SJCRH30 (cell line): ENCODE data around the gene KDM6A. TPM values are rescaled to one million over a fixed set of nuclear protein-coding genes. Genes with fewer than 3 reads are reported as not detected.
"Not testable (repeated sequence)": the region's sequence is repeated elsewhere in the genome, so short reads cannot be mapped to it uniquely, and the experiment has no call there.

ENCODE experiments used
- DNase-seq, 2 experiments: peaks; one replicate each; pipeline ENCODE4 v3.0.0-alpha.2; 2015 to 2020
- H3K27ac ChIP-seq: fragments of 250-450 bp; sonication (Bioruptor Pico); 2 replicates; pipeline ENCODE4 v1.5.1; 2020; ENCODE audit warnings: mild to moderate bottlenecking, moderate library complexity
- H3K27me3 ChIP-seq: fragments of 250-450 bp; sonication (Bioruptor Pico); 2 replicates; pipeline ENCODE4 v1.5.1; 2020; ENCODE audit warnings: mild to moderate bottlenecking, moderate library complexity
- H3K36me3 ChIP-seq: fragments of 250-450 bp; sonication (Bioruptor Pico); 2 replicates; pipeline ENCODE4 v1.5.1; 2020; ENCODE audit warnings: mild to moderate bottlenecking, moderate library complexity
- H3K4me1 ChIP-seq: fragments of 250-450 bp; sonication (Bioruptor Pico); 2 replicates; pipeline ENCODE4 v1.5.1; 2020; ENCODE audit warnings: mild to moderate bottlenecking, moderate library complexity
- H3K4me3 ChIP-seq: fragments of 250-450 bp; sonication (Bioruptor Pico); 2 replicates; pipeline ENCODE4 v1.5.1; 2020; ENCODE audit warnings: mild to moderate bottlenecking, moderate library complexity
- H3K9me3 ChIP-seq: fragments of 250-450 bp; sonication (Bioruptor Pico); replicated peaks from 2 replicates; pipeline ENCODE4 v1.5.1; 2020; ENCODE audit warnings: mild to moderate bottlenecking, moderate library complexity
- total RNA-seq: library from RNA; depleted of rRNA; stranded (reverse); fragments of >200 nt; shearing (Covaris generic); gene quantifications from 2 replicates; pipeline ENCODE4 v1.2.3, GENCODE V29; 2014

KDM6A gene
- total RNA-seq, 1 experiment from 2014 or later: 21.5 TPM

DNA sequence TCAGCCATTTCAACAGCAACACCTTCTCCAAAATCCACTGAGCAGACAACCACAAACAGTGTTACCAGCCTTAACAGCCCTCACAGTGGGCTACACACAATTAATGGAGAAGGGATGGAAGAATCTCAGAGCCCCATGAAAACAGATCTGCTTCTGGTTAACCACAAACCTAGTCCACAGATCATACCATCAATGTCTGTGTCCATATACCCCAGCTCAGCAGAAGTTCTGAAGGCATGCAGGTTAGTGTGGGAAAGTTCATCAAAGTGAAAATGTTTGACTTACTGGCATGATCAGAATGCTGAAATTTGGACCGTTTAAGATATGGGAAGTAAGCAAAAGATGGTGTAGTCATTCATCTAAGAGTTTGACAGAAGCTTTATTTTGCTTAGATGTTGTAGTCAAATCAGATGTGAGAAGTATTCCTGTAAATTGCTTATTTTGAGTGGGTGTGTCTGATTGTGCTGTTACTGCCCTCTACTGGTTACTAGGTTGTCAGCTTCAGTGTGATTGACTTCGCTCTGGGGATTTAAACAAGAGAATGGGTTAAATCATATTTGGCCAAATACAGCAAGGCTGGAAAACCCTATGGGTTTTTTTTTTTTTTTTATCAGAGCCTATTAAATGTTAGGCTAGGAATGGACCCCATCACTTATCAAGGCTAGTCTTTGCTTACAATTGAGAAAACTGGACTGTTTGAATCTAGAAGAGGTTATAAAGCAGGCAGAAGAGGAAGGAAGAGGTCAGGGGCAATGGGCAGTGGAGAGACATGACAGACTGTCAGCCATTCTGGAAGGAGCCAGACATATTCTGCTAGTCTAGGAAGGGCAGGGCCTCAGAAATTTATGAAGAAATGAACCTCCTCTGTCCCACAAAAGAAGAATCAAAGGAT is 197.4 kb downstream of the KDM6A start:
- no peak overlapping the region for H3K27ac ChIP-seq
- 0 out of 2 replicates have a peak, but pooled peaks cover 3% of the 10 kb centered on the region for H3K36me3 ChIP-seq
- H3K9me3 ChIP-seq: no peaks in the 10 kb centered on the region
- no peak overlapping the region for H3K4me3 ChIP-seq
- peak in 1 of 2 experiments; percentile 40 for DNase-seq
- no peaks in the 10 kb centered on the region for H3K27me3 ChIP-seq
- no peaks in the 10 kb centered on the region for H3K4me1 ChIP-seq

DNA sequence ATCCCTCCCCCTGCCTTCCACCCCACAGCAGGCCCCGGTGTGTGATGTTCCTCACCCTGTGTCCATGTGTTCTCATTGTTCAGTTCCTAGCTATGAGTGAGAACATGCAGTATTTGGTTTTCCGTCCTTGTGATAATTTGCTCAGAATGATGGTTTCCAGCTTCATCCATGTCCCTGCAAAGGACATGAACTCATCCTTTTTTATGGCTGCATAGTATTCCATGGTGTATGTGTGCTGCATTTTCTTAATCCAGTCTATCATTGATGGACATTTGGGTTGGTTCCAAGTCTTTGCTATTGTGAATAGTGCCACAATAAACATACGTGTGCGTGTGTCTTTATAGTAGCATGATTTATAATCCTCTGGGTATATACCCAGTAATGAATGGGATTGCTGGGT is 200.0 kb downstream of the KDM6A start:
- not testable (repeated sequence) for H3K4me3 ChIP-seq, H3K27ac ChIP-seq, H3K4me1 ChIP-seq, H3K36me3 ChIP-seq, H3K9me3 ChIP-seq, H3K27me3 ChIP-seq, DNase-seq

DNA sequence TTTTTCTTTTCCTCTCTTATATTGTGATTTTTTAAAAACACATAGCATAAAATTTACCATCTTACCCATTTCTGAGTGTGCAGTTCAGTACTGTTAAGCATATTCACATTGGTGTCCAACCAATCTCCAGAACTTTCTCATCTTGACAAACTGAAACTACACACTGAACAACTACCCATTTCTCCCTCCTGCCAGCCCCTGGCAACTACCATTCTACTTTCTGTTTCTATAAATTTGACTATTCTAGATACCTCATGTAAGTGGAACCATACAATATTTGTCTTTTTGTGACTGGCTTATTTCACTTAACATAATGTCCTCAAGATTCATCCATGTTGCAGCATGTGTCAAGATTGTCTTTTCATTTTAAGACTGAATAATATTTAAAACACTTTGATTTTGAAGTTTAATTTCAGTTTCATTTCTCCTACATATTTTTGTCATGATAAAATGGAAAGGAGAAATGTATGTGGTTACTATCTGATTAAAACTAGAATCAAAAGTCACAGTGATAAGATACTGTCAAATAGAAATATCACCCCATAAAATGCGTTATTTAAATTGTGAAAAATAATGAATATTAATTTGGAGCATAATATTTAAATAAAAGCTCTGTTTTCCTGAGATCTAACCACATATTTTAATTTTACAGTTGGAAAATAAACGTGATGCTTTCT is 204.9 kb downstream of the KDM6A start:
- Histone ChIP-seq H3K27ac (no peak overlapping the region), H3K9me3 (no peaks in the 10 kb centered on the region), H3K4me3 (no peak overlapping the region), H3K36me3 (no peaks in the 10 kb centered on the region), H3K4me1 (no peaks in the 10 kb centered on the region), H3K27me3 (no peaks in the 10 kb centered on the region)
- DNase-seq: no peak

DNA sequence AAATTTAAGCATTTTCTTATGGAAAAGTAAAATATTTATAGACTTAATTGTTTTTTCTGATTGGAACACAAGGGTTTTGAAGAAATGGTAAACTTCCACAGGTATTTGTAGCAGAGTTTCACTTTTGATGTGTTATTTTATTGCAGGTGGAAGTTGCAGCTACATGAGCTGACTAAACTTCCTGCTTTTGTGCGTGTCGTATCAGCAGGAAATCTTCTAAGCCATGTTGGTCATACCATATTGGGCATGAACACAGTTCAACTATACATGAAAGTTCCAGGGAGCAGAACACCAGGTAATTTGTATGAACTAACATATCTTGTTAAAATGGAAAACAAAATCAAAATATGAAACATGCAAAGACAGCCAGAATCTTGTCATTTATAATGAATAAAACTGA is 210.3 kb downstream of the KDM6A start:
- Histone ChIP-seq H3K4me1 (no peaks in the 10 kb centered on the region), H3K4me3 (no peak overlapping the region), H3K27me3 (no peaks in the 10 kb centered on the region), H3K27ac (no peak overlapping the region), H3K36me3 (no peaks in the 10 kb centered on the region), H3K9me3 (no peaks in the 10 kb centered on the region)
- DNase-seq: no peak

DNA sequence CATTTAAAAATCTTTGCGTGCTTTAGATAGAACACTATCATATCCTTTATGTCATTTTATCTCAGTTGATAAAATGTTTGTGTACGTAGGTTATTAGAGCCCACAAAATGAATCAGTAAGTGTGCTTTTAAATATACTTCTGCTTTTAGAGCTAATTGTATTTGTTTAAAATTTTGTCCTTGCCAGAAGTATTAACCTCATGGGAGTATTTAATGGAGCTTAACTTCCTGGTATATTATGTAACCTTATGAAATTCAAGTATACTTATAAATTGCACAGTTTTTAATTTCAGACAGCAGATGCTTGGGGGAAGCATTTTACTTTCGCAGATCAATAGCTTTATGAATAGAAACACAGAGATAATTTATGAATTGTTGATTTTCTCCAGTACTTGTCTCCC is 237.5 kb downstream of the KDM6A start:
- Histone ChIP-seq H3K36me3 (no peaks in the 10 kb centered on the region), H3K9me3 (no peaks in the 10 kb centered on the region), H3K4me1 (no peaks in the 10 kb centered on the region), H3K27me3 (no peaks in the 10 kb centered on the region), H3K27ac (no peak overlapping the region), H3K4me3 (no peak overlapping the region)
- DNase-seq: no peak

DNA sequence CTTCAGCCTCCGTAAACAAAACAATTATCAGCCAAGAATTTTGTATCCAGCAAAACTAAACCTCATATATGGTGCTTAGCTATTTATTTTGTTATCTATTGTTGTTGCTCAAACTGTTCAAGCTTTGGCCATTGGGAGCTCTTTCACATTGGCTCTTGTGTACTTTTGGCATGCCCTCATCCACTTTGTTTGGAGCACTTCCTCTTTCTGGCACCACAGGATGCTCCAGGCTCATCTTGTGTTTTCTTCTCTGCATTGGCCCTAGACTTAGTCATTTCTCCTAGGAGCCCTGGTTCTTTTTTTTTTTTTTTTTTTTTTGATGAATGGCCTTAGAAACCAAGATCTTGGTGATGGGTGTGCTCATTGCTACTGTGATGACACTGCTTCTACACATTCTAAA is 253.2 kb downstream of the KDM6A start:
- no peaks in the 10 kb centered on the region for H3K36me3 ChIP-seq
- no peak overlapping the region for H3K4me3 ChIP-seq
- H3K4me1 ChIP-seq: no peaks in the 10 kb centered on the region
- no peak overlapping the region for H3K27ac ChIP-seq
- H3K27me3 ChIP-seq: no peaks in the 10 kb centered on the region
- H3K9me3 ChIP-seq: no peaks in the 10 kb centered on the region
- no peak for DNase-seq

DNA sequence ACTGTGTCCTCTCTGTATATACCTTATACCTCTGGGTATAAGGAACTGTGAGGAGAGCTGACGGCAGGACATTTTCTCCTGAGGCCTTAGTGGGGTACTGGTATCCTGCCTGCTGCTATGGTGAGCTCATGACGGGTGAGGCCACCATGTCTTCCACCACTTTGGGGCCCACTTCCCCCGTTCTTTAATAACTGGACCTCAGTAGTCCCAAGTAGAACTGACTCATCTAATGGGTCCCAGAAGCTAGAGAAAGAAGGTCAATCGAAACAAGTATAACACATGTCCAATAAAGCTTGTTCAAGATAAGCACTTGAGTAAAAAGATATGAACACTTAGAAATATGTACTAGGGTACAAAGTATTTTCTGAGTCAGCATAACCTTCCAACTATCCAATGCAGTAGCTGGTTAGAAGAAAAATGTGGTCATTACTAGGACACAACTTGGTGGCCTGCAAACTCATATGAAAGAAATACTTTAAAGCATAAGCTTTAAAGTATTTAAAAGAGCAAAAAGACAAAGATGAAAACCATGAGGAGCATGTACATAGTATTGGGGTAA is 256.0 kb downstream of the KDM6A start:
- Histone ChIP-seq H3K36me3 (no peaks in the 10 kb centered on the region), H3K4me3 (no peak overlapping the region), H3K4me1 (no peaks in the 10 kb centered on the region), H3K9me3 (no peaks in the 10 kb centered on the region), H3K27me3 (no peaks in the 10 kb centered on the region), H3K27ac (no peak overlapping the region)
- no peak for DNase-seq

DNA sequence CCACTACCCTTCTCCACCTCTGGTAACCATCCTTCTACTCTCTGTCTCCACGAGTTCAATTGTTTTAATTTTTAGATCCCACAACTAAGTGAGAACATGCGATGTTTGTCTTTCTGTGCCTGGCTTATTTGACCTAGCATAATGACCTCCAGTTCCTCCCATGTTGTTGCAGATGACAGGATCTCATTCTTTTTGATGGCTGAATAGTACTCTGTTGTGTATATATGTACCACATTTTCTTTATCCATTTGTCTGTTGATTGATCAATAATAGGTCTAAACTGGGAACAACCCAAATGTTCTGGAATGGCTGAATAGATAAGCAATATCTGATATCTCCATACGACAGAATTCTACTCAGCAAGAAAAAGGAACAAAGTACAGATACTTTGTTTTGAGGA is 260.5 kb downstream of the KDM6A start:
- no peak overlapping the region for H3K4me3 ChIP-seq
- H3K27ac ChIP-seq: peak overlapping the region; percentile 82
- no peak for DNase-seq
- no peaks in the 10 kb centered on the region for H3K36me3 ChIP-seq
- H3K27me3 ChIP-seq: no peaks in the 10 kb centered on the region
- no peaks in the 10 kb centered on the region for H3K9me3 ChIP-seq
- H3K4me1 ChIP-seq: no peaks in the 10 kb centered on the region

DNA sequence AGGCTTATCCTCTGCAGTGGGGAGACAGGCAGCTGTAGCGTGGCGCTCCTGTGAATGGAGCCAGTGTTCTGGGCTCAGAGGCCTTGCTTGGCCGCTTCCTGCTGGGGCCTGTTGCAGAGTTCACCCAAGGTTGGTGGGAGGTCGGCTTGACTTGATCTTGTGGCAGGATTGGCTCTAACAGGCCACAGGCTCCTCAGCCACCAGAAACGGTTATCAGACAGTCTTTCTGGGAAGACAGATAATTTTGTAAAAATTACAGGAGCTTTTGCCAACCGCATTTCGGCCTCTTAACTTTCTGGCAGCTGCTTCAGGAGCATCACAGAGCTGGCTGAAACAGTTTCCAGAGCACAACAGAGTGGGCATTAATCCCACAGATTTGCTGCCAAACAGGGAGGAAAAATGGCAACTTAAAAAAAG is 261.3 kb downstream of the KDM6A start:
- no peaks in the 10 kb centered on the region for H3K27me3 ChIP-seq
- peak overlapping the region; percentile 82 for H3K27ac ChIP-seq
- H3K4me3 ChIP-seq: peak overlapping the region; percentile 33
- no peaks in the 10 kb centered on the region for H3K9me3 ChIP-seq
- DNase-seq: peak; percentile 63 to 74
- no peaks in the 10 kb centered on the region for H3K36me3 ChIP-seq
- H3K4me1 ChIP-seq: no peaks in the 10 kb centered on the region

DNA sequence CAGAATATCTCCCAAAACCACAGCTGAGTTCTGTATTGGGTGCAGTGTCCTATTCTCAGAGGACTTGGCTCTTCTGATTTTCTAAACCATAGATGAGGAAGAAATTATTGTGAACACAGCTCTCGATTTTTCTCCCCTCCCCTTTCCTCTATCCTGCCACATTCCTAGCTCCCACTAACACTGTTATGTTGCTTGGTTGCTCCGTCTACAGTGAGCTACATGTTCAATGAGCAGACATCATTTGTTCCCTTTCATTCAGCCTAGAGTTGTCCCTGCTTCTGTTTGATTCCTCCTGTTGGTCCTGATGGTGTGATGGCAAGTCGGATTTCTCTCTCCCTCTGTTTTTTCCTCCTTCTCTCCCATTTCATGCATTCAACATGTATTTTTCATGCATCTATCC is 261.8 kb downstream of the KDM6A start:
- peak in 1 of 2 experiments; percentile 10 for DNase-seq
- Histone ChIP-seq H3K27me3 (no peaks in the 10 kb centered on the region), H3K4me3 (peak overlapping the region; percentile 33), H3K36me3 (no peaks in the 10 kb centered on the region), H3K4me1 (no peaks in the 10 kb centered on the region), H3K27ac (peak overlapping the region; percentile 82), H3K9me3 (no peaks in the 10 kb centered on the region)

DNA sequence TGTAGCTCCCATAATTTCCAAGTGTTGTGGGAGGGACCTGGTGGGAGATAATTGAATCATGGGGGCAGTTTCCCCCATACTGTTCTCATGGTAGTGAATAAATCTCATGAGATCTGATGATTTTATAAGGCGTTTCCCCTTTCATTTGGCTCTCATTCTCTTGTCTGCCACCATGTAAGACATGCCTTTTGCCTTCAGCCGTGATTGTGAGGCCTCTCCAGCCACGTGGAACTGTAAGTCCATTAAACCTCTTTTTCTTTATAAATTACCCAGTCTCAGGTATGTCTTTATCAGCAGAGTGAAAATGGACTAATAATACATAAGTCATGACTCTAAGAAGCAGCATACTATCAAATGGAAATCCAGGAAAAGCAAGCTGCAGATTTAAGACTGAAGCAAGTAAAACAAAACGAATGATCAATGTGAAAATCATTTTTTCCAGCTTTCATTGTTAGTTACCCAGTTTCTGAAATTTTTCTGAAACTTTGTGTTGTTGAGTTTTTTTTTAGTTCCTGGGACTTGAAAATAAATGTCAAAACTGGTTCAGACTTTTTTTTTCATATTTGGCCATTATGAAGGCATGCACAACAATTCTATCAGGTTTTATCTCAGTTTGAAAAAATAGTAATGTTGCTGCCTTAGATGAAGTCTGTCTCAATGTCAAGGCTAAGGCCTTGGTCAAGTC is 262.5 kb downstream of the KDM6A start:
- H3K27ac ChIP-seq, DNase-seq, H3K4me3 ChIP-seq, H3K4me1 ChIP-seq, H3K36me3 ChIP-seq, H3K9me3 ChIP-seq, H3K27me3 ChIP-seq: not testable (repeated sequence)

DNA sequence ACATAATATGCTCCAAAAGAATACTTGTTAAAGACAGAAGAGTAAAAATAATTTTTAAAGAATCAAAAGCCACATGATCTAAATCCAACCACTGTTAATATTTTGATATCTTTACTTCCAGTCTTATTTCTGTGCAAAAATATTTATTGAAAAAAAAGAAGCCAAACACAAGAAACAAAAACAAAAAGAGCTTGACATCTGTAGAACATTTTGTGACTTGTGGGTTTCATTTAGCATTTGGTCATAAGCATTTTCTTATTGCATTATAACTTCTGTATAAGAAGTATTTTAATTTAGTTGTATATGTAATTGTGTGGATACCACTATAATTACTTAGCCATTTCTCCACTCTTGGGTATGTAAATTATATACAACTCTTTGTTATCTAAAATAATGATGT is 264.5 kb downstream of the KDM6A start:
- DNase-seq: no peak
- H3K9me3 ChIP-seq: no peaks in the 10 kb centered on the region
- no peaks in the 10 kb centered on the region for H3K27me3 ChIP-seq
- H3K4me3 ChIP-seq: no peak overlapping the region
- H3K27ac ChIP-seq: no peak overlapping the region
- H3K4me1 ChIP-seq: no peaks in the 10 kb centered on the region
- H3K36me3 ChIP-seq: no peaks in the 10 kb centered on the region

DNA sequence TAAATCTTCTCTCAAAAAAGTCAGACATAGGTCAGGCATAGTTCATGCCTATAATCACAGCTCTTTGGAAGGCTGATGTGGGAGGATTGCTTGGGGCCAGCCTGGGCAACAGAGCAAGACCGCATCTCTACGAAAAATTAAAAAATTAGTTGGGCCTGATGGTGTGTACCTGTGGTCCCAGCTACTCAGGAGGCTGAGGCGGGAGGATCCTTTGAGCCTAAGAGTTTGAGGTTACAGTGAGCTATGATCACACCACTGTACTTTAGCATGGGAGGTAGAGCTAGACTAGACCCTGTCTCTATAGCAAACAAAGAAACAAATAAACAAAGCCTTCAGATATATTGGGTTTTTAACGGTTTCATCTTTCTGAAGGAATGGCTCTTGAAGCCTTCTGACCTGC is 265.5 kb downstream of the KDM6A start:
- H3K4me3 ChIP-seq: no peak overlapping the region
- H3K27me3 ChIP-seq: no peaks in the 10 kb centered on the region
- H3K4me1 ChIP-seq: no peaks in the 10 kb centered on the region
- H3K9me3 ChIP-seq: no peaks in the 10 kb centered on the region
- H3K36me3 ChIP-seq: no peaks in the 10 kb centered on the region
- no peak for DNase-seq
- H3K27ac ChIP-seq: no peak overlapping the region

DNA sequence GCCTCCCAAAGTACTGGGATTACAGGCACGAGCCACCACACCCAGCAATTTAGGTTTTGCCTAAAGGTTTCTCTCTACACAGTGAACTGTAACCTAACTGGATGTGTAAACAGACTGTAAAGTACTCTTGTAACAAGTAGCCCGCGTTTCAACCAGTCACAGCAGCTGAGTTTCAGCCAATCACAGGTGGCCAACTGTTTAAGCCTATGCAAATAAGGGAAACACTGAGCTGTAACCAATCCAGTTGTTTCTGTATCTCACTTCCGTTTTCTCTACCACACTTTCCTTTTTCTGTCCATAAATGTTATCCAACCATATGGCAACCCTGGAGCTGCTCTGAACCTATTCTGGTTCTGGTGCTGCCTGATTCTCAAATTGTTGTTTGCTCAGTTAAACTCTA is 267.8 kb downstream of the KDM6A start:
- Histone ChIP-seq H3K4me1 (no peaks in the 10 kb centered on the region), H3K4me3 (no peak overlapping the region), H3K9me3 (no peaks in the 10 kb centered on the region), H3K27me3 (no peaks in the 10 kb centered on the region), H3K36me3 (no peaks in the 10 kb centered on the region), H3K27ac (no peak overlapping the region)
- no peak for DNase-seq

DNA sequence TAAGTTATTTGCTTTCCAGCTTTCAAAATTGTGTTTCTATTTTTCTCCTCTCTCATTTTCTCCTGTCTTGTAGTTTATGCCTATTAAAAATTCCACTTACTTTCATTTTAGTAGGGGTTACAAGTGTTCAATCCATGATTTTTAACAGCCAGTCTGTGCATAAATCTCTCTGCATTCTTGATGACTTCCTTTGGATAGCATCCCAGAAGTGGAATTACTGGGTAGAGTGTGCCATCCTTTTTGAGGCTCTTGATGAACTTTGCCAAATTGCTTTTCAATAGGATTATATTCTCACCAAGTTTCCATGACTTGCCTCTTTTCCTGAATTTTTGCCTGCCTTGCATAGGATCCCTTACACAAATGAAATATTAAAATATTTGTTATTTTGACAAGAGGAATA is 269.2 kb downstream of the KDM6A start:
- no peaks in the 10 kb centered on the region for H3K27me3 ChIP-seq
- no peak overlapping the region for H3K27ac ChIP-seq
- no peaks in the 10 kb centered on the region for H3K4me1 ChIP-seq
- no peaks in the 10 kb centered on the region for H3K9me3 ChIP-seq
- no peaks in the 10 kb centered on the region for H3K36me3 ChIP-seq
- H3K4me3 ChIP-seq: no peak overlapping the region
- DNase-seq: no peak
